HCT116 (cell line): ENCODE measurements around the gene SOCS3.

ENCODE experiments used
- CBX3 ChIP-seq: IDR thresholded peaks from 2 replicates; pipeline ENCODE4 v1.6.1; 2012; ENCODE audit warnings: low read depth
- CEBPB ChIP-seq: IDR thresholded peaks from 2 replicates; pipeline ENCODE4 v1.6.1; 2012; ENCODE audit warnings: low read depth
- ELF1 ChIP-seq: IDR thresholded peaks from 2 replicates; pipeline ENCODE4 v1.6.1; 2012; ENCODE audit warnings: low read depth, borderline replicate concordance
- EZH2 ChIP-seq: fragments of 200-600 bp; sonication (generic); IDR thresholded peaks from 2 replicates; pipeline ENCODE4 v1.6.1; 2017; ENCODE audit warnings: antibody characterized with exemption, mixed run types
- EZH2phosphoT487 ChIP-seq: fragments of 200-600 bp; IDR thresholded peaks from 2 replicates; pipeline ENCODE4 v1.6.1; 2018; ENCODE audit warnings: antibody characterized with exemption, borderline replicate concordance
- POLR2A ChIP-seq: IDR thresholded peaks from 2 replicates; pipeline ENCODE4 v1.7.0; 2011; ENCODE audit warnings: borderline replicate concordance; ENCODE audit not compliant: insufficient read depth, insufficient read length; ENCODE audit errors: extremely low read depth
- POLR2AphosphoS5 ChIP-seq: IDR thresholded peaks from 2 replicates; pipeline ENCODE4 v1.6.1; 2011; ENCODE audit warnings: mild to moderate bottlenecking, low read depth, low read length, moderate library complexity
- RAD21 ChIP-seq: IDR thresholded peaks from 2 replicates; pipeline ENCODE4 v1.6.1; 2012; ENCODE audit warnings: low read depth, mild to moderate bottlenecking
- ZNF274 ChIP-seq: fragments of 200-500 bp; sonication (Bioruptor generic); IDR thresholded peaks from 2 replicates; pipeline ENCODE4 v1.6.1; 2014; ENCODE audit warnings: mild to moderate bottlenecking, low read depth, low read length, inconsistent platforms
- TF ChIP-seq, protein P1 (sequence below), 3 experiments: fragments of 200-600 bp in 1 of 3; sonication (generic) in 1 of 3; IDR thresholded peaks in 2 of 3; conservative IDR thresholded peaks in 1 of 3; 2 replicates each; pipeline ENCODE4 v1.5.1; 2012 to 2017; ENCODE audit warnings: low read depth in 2 of 3, low read length in 2 of 3, antibody characterized with exemption in 1 of 3, borderline replicate concordance in 1 of 3, control low read depth in 1 of 3, mild to moderate bottlenecking in 1 of 3, mixed read lengths in 1 of 3, mixed run types in 1 of 3, moderate library complexity in 1 of 3; ENCODE audit not compliant: insufficient read depth in 1 of 3
- TF ChIP-seq, protein P2 (sequence below): IDR thresholded peaks from 2 replicates; pipeline ENCODE4 v1.6.1; 2012

- TF ChIP-seq, protein P1, sequence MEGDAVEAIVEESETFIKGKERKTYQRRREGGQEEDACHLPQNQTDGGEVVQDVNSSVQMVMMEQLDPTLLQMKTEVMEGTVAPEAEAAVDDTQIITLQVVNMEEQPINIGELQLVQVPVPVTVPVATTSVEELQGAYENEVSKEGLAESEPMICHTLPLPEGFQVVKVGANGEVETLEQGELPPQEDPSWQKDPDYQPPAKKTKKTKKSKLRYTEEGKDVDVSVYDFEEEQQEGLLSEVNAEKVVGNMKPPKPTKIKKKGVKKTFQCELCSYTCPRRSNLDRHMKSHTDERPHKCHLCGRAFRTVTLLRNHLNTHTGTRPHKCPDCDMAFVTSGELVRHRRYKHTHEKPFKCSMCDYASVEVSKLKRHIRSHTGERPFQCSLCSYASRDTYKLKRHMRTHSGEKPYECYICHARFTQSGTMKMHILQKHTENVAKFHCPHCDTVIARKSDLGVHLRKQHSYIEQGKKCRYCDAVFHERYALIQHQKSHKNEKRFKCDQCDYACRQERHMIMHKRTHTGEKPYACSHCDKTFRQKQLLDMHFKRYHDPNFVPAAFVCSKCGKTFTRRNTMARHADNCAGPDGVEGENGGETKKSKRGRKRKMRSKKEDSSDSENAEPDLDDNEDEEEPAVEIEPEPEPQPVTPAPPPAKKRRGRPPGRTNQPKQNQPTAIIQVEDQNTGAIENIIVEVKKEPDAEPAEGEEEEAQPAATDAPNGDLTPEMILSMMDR (IDR thresholded peaks at IDR 0.05 in 2 of 3, conservative IDR thresholded peaks at IDR 0.05 in 1 of 3; ENCODE audit: borderline replicate concordance in 1 of 3, insufficient read depth in 1 of 3, low read depth in 2 of 3, low read length in 2 of 3): no peak
- TF ChIP-seq POLR2A (no peak), EZH2 (no peak), ZNF274 (no peak), RAD21 (no peak), EZH2phosphoT487 (no peak), CEBPB (no peak), POLR2AphosphoS5 (0 out of 2 replicates have a peak, but pooled peaks have one; percentile 41), CBX3 (no peak), ELF1 (no peak)
- TF ChIP-seq, protein P2, sequence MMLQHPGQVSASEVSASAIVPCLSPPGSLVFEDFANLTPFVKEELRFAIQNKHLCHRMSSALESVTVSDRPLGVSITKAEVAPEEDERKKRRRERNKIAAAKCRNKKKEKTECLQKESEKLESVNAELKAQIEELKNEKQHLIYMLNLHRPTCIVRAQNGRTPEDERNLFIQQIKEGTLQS: no peak
Measured at GRCh38 chr17:78325076-78325687, 34.7 kb downstream of the SOCS3 start.
